ENCODE results near the gene ZNF14.

Gene ZNF14

DNA sequence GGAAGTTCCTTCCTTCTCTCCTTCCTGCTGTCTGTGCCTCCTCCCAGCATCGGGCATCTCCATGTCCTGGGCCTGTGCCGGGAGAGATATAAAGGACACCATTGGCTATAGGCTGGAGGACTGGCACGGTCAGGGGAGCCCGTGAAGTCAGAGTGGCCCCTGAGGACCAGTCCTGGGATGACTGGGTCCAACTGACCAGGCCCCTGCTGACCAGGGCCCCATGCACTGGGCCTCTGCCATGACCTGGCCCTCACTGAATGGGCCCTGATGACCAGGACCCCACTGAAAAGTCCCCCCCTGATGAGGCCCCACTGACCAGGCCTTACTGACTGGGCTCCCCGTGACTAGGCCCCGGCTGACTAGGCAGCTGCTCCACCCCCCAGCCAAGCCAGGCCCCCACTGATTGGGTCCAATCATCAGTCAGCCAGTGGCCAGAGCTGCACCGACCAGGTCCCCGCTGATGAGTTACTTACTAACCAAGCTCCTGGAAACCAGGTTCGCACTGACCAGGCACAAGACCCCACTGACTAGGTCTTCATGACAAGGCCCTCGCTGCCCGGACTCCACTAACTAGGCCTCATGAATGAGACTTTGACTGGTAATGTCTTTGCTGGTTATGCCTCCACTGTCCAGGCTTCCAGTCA lies 20.0 kb upstream of the ZNF14 start:
- Histone ChIP-seq H3K36me3 (ENCODE audit: control insufficient read depth in 1 of 2, insufficient read depth in 2 of 2, low read length in 2 of 2) (peaks cover 0 to 3% of the 10 kb centered on the region in 2 donors), H3K27me3 (ENCODE audit: low read depth, low read length) (no peaks in the 10 kb centered on the region), H3K27ac (ENCODE audit: low read length) (no peak overlapping the region), H3K9me3 (ENCODE audit: control insufficient read depth in 1 of 2, low read length in 2 of 2) (no peaks in the 10 kb centered on the region), H3K4me3 (ENCODE audit: low read depth in 1 of 2, low read length in 2 of 2) (no peak overlapping the region), H3K4me1 (ENCODE audit: control insufficient read depth in 1 of 2, insufficient read depth in 2 of 2, low read length in 2 of 2) (no peaks in the 10 kb centered on the region)

DNA sequence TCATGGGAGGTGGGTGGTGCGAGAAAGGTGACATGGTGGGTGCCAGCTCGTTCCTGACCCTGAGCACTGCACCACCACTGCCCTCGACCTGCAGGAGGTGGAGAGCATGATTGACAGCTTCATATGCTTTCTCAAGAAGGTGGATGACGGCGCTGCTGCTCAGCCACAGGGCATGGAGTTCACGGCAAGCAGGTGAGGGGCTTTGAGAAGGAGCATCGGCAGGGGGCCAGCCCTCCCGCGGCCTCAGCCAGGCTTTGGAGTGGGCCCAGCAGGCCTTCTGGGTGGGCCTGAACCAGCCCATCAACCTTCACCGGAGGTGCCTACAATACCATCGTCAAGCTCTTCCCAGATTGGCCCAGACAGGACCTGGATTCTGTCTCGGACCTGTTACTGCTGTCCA lies 18.9 kb upstream of the ZNF14 start:
- Histone ChIP-seq H3K36me3 (ENCODE audit: control insufficient read depth in 1 of 2, insufficient read depth in 2 of 2, low read length in 2 of 2) (no peaks in the 10 kb centered on the region), H3K9me3 (ENCODE audit: control insufficient read depth in 1 of 2, low read length in 2 of 2) (no peaks in the 10 kb centered on the region), H3K4me3 (ENCODE audit: low read depth in 1 of 2, low read length in 2 of 2) (no peak overlapping the region), H3K27ac (ENCODE audit: low read length) (no peak overlapping the region), H3K4me1 (ENCODE audit: control insufficient read depth in 1 of 2, insufficient read depth in 2 of 2, low read length in 2 of 2) (no peaks in the 10 kb centered on the region), H3K27me3 (ENCODE audit: low read depth, low read length) (no peaks in the 10 kb centered on the region)

GRCh38 chr19:19750842-19751790 lies 18.2 kb upstream of the ZNF14 start:
- Histone ChIP-seq H3K4me1 (ENCODE audit: control insufficient read depth in 1 of 2, insufficient read depth in 2 of 2, low read length in 2 of 2) (no peaks in the 10 kb centered on the region), H3K36me3 (ENCODE audit: control insufficient read depth in 1 of 2, insufficient read depth in 2 of 2, low read length in 2 of 2) (no peaks in the 10 kb centered on the region), H3K9me3 (ENCODE audit: control insufficient read depth in 1 of 2, low read length in 2 of 2) (no peaks in the 10 kb centered on the region), H3K27me3 (ENCODE audit: low read depth, low read length) (no peaks in the 10 kb centered on the region), H3K27ac (ENCODE audit: low read length) (no peak overlapping the region), H3K4me3 (ENCODE audit: low read depth in 1 of 2, low read length in 2 of 2) (no peak overlapping the region)

DNA sequence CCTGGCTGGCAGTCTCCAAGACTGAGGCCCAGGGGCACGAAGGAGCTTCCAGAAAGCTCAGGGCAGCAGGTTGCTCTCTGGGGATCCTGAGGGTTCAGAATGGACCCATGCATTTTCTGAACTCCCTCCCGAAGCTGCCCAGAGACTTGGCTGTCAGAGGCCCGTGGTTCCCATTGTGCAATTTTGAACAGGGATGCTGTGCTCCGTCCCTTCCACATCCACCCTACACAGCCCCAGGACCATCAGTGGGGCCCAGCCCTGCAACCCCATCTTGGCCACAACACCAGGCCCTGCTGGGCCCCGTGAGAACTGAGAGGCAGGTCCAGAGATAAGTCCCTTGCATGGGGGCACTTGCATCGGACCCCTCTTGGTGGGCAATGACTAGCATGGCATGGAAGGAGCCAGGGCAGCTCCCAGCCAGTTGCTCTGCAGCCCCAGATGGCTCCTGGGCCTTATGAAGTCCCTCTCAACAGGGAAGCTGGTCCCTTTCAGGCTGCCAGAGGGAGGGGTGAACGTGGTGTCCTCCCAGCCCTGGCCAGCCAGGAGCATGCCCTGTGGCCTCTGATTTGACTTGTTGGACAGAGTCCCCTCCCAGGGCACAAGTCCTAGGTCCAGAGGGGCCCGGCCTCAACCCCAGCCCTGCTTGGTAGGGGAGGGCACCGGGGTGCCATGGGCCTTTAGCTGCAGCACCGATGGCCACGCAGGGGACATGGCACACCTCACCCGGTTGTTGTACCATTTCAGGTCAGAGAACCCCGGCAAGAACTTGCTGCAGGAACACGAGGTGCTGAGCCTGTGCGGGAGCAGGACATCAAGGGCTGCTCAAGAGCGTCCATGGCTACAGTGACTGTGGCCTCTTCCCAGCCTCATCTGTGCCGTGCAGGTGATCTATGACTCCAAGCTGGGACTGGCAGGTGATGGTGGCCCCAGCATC lies 17.3 kb upstream of the ZNF14 start:
- Histone ChIP-seq H3K9me3 (ENCODE audit: control insufficient read depth in 1 of 2, low read length in 2 of 2) (no peaks in the 10 kb centered on the region), H3K27me3 (ENCODE audit: low read depth, low read length) (no peaks in the 10 kb centered on the region), H3K4me3 (ENCODE audit: low read depth in 1 of 2, low read length in 2 of 2) (no peak overlapping the region), H3K36me3 (ENCODE audit: control insufficient read depth in 1 of 2, insufficient read depth in 2 of 2, low read length in 2 of 2) (no peaks in the 10 kb centered on the region), H3K27ac (ENCODE audit: low read length) (no peak overlapping the region), H3K4me1 (ENCODE audit: control insufficient read depth in 1 of 2, insufficient read depth in 2 of 2, low read length in 2 of 2) (no peaks in the 10 kb centered on the region)

- Histone ChIP-seq H3K27ac (ENCODE audit: low read length) (no peak overlapping the region), H3K27me3 (ENCODE audit: low read depth, low read length) (no peaks in the 10 kb centered on the region), H3K4me1 (ENCODE audit: control insufficient read depth in 1 of 2, insufficient read depth in 2 of 2, low read length in 2 of 2) (no peaks in the 10 kb centered on the region), H3K4me3 (ENCODE audit: low read depth in 1 of 2, low read length in 2 of 2) (no peak overlapping the region), H3K9me3 (ENCODE audit: control insufficient read depth in 1 of 2, low read length in 2 of 2) (no peaks in the 10 kb centered on the region), H3K36me3 (ENCODE audit: control insufficient read depth in 1 of 2, insufficient read depth in 2 of 2, low read length in 2 of 2) (no peaks in the 10 kb centered on the region)
Observed at GRCh38 chr19:19749117-19749907, 16.4 kb upstream of the ZNF14 start.

DNA sequence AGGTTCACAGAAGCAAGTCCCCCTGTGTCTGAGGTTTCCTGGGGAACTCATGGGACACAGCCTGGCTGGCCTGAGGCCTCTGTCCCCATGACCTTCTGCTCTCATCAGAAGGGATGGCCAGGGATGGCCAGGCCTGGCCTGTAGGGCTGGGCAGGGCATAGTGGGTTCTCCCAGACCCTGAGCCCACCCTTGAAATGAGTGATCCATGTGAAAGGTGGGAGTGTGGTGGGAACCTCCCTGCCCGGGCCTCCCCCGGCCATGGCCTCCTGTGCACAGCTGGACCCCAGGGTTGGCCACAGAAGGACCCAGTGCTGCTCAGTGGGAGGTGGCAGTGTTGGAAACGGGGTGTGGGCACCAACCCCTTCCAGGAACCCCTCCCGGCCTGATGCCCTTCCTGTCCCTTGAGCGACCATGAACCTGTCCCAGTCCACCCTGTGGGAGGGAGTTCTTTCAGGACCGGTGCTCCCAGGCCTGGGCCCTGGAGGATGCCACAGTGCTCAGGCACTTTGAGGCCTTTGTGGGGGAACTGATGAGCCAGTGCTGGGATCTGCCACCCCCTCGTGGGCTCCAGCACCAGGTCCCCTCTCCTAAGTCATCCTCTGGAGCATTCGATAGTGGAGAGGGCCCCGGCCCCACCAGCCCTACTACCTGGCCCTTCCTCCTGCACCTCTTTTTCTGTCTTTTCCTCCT lies 15.5 kb upstream of the ZNF14 start:
- Histone ChIP-seq H3K36me3 (ENCODE audit: control insufficient read depth in 1 of 2, insufficient read depth in 2 of 2, low read length in 2 of 2) (no peaks in the 10 kb centered on the region), H3K27ac (ENCODE audit: low read length) (no peak overlapping the region), H3K27me3 (ENCODE audit: low read depth, low read length) (no peaks in the 10 kb centered on the region), H3K4me3 (ENCODE audit: low read depth in 1 of 2, low read length in 2 of 2) (no peak overlapping the region), H3K4me1 (ENCODE audit: control insufficient read depth in 1 of 2, insufficient read depth in 2 of 2, low read length in 2 of 2) (no peaks in the 10 kb centered on the region), H3K9me3 (ENCODE audit: control insufficient read depth in 1 of 2, low read length in 2 of 2) (no peaks in the 10 kb centered on the region)

DNA sequence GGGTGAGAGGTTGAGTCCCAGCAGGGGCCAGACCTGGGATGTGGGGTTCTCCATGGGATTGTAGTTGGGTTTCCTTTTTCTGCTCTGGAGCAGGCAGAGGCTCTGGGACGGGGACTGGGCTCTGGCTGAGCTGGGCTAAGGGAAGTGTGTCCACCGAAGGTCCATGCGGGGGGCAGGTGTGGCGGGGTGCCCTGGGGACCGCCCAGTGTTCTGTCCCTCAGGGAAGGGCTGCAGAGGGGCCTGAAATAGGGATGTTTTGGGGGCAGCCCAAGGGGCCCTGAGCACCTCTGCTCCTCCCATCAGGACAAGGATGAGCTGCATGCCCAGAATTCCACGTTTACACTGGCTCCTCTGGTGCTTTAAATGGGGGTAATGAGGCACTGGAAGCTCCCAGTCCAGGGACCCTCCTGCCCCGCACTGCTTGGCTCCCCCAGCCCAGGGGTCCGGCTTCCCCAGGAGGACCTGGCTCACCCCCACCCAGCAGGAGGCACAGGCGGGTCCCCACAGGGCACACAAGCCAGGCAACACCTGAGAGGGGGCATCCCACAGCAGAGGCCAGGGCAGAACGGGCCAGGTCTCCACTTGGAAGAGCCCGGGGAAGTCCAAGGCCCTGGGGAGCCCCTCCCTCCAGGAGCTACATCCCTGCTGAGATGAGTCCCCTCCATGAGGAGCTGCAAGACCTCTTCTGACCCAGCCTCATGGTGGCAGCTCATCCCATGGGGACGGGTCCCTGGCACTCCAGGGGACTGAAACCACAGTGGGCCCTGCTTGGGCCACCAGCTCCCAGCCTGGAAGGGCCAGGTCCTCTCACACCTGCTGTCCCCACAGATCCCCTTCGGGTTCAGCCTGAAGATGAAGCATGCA lies 14.7 kb upstream of the ZNF14 start:
- Histone ChIP-seq H3K9me3 (ENCODE audit: control insufficient read depth in 1 of 2, low read length in 2 of 2) (no peaks in the 10 kb centered on the region), H3K36me3 (ENCODE audit: control insufficient read depth in 1 of 2, insufficient read depth in 2 of 2, low read length in 2 of 2) (no peaks in the 10 kb centered on the region), H3K4me1 (ENCODE audit: control insufficient read depth in 1 of 2, insufficient read depth in 2 of 2, low read length in 2 of 2) (no peaks in the 10 kb centered on the region), H3K4me3 (ENCODE audit: low read depth in 1 of 2, low read length in 2 of 2) (no peak overlapping the region), H3K27ac (ENCODE audit: low read length) (no peak overlapping the region), H3K27me3 (ENCODE audit: low read depth, low read length) (no peaks in the 10 kb centered on the region)

DNA sequence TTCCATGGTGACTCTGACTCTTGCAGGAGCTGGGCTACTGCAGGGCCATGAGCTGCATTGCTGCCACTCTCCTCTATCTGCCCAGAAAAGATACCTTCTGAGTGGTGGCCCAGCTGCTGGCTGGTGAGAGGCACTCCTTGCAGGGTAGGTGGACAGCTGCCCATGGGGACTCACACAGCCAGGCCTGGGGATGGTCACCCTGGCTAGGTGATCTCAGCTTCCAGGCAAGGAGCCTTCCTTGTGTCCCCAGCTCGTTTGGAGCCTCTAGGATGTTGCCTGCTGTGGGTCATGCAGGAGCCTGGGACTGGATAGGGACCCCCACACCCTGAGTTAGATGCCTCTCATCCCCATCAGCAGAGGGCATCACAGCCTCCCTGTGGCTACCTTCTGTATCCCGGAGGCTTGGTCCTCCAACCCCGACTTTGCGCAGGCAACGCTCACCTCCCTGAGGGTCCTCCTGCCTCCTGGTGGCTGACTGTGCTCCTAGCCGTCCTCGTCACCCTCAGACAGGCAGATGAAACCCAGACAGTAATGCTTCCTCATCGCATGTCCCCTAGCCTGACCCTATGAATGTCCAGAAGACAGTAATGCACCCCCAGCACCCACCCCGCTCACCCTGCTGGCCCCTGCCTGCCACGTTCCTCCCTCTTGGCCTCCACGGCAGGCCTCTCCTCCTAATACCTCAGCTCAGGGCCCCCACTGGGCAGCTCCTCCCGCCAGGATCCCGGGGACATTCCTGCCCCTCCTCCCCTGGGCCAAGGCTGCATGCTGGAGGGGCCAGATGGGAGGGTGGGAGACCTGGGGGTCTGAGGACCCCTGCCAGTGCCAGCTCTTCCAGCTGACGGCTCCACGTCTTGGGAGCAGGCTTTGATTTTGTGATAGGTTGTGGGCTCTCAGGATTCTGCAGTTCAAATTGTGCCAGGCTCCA lies 13.6 kb upstream of the ZNF14 start:
- Histone ChIP-seq H3K4me1 (ENCODE audit: control insufficient read depth in 1 of 2, insufficient read depth in 2 of 2, low read length in 2 of 2) (no peaks in the 10 kb centered on the region), H3K9me3 (ENCODE audit: control insufficient read depth in 1 of 2, low read length in 2 of 2) (no peaks in the 10 kb centered on the region), H3K27me3 (ENCODE audit: low read depth, low read length) (no peaks in the 10 kb centered on the region), H3K4me3 (ENCODE audit: low read depth in 1 of 2, low read length in 2 of 2) (no peak overlapping the region), H3K27ac (ENCODE audit: low read length) (no peak overlapping the region), H3K36me3 (ENCODE audit: control insufficient read depth in 1 of 2, insufficient read depth in 2 of 2, low read length in 2 of 2) (no peaks in the 10 kb centered on the region)
